NCI-H82 (cell line): ENCODE results near the gene SERPINB1.

Source experiments
- DNase-seq: peaks from one replicate; lab custom pipeline; 2025; lab: John Stamatoyannopoulos, UW

The SERPINB1 gene

DNA sequence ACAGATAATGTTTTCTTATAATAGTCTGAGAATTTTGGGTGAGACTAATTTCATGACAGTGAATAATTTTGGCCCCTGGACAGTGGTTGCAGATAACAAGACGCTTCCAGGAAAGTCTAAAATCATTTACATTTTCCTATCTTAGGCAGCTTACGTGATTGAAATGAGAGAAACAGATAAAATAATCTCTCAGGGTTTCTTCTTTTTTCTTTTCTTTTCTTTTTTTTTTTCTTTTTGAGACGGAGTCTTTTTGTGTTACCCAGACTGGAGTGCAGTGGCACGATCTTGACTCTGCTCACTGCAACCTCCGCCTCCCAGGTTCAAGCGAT is 4.2 kb upstream of the SERPINB1 start:
- DNase-seq: no peak

DNA sequence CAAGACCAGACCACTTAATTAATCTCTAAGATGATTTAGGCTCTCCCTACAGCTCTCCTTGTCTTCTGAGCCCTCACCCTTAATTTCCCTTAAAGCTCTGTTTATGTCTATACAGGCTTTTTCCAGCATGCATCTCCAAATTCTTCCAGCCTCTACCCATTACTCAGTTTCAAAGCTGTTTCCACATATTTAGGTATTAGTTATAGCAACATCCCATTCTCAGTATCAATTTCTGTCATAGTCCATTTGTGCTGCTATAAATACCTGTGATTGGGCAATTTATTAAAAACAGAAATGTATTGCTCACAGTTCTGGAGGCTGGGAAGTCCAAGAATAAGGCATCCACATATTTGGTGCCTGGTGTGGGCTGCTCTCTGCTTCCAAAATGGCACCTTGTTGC is 2.3 kb upstream of the SERPINB1 start:
- DNase-seq: no peak

DNA sequence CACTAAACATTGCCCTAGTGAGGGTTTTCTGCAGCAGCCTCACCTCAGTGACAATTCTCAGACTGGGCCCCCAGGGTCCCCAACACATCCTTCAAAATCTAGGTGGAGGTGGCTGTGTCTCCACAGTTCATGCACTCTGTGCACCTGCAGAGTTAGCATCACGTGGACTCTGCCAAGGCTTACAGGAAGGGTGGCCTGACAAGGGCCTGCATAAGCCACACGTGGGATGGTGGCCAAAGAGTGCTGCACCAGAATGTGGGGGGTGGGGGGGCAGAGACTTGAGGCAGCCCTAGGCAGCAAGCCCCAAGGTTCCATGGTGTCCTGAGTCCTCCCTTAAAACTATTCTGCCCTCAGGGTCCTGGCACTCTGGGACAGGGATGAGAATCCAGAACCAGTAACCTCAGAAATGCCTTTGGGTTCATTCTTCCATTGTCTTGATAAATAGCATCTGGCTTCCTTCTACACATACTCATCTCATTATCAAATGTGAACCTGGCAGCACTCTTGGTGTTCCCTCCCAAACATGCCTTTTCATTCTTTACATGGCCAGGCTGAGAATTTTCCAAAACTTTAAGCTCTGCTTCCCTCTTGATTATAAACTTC is 1.6 kb upstream of the SERPINB1 start:
- no peak for DNase-seq

DNA sequence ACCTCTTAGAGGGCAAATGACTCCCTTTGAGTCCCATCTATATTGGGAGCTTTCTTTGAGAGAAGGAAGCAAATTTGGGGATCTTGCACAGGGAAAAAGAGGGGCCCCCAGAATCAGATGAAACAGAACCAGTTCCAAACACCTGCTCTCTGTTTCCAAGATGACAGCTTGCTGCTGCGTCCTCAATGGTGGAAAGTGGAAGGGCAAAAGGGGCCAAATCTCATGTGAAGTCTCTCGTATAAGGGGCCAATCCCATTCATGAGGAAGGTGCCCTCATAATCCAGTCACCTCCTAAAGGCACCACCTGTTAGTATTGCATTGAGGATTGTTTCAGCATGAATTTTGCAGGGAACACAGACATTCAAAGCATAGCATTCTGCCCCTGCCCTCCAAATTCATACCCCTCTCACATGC is 483 bp upstream of the SERPINB1 start:
- no peak for DNase-seq

DNA sequence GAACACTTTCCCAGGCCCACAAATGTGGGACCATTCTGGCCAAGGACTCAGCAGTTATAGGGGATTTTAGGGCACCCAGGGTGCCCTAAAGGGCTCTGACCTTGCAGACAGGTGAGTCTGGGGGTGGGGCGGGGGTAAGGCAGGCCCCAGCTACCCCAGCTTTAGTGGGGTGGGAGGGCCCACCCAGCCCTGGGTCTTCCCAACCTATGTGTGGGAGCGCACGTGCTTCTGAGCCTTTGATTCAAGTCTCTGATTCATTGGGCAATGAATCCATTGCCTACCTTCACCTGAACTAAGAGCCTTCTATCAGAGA is 958 bp downstream of the SERPINB1 start:
- DNase-seq: no peak

DNA sequence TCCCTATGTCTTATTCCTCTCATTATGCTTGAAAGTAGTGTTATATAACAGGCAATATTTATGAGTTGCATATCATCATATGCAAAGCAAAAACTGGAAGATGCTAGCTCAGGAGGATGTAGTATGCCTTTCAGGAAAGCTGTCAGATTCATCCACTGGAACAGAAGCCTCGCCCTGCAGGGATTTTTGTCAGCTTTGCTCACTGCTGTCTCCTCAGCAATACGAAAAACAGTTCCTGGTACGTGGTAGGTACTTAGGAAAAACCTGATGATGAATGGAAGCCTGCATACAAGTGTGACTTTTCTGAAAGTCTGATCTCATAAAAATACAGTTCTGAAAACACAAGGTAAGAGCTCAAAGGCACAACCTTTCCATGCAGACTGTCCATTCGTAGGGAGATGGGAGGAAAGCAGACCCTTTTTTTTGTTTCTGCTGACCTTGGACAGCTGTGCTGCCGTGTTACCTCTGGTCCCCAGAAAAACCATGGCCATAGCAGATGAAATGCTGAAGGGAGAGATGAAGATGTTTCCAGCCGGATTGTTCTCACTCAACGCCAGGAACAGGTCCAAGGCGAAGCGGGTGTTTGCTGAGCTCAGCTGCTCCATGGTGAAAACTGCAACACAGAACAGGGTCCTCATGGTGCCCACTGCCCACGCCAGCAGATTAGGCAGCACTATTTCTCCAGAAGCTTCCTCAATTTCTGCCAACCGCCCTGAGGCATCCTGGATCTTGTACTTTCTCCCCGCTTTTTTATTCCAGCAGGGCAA is 1.5 kb downstream of the SERPINB1 start:
- DNase-seq: no peak

DNA sequence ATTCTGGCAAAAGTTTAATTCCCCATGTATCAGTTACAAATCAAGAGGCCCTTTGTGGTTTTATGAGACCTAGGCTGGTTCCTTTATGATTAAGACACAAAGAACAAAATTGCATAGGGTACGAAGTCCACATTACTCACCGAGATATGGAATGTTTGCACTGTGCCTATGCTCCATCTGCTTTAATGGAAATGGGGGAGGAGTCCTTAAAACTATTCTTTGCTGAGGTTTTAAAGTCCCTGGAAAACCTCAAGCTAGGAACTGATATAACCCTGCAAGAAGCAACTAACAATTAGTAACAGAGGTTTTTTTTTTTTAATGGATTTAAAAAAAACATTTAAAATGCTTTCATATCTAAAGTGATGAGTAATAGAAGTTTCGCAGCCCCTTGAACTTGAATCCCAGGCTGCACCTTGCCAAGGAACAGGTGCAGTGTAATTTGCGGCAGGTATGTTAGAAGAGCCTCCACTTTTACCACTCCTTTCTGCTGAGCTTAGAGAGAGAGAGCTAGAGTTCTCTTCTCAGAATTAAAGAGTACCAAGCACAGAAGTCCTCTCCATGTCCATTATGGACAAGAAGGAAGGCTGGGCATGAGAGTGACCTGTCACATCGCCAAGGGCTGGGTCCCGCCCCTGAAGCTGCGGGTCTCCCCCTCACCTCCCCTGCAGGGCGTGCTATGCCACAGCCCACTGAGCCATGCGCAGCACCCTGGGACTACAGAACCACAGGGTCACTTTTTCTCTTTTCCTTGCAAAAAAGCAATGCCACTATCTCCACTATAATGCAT is 2.3 kb downstream of the SERPINB1 start:
- DNase-seq: no peak

DNA sequence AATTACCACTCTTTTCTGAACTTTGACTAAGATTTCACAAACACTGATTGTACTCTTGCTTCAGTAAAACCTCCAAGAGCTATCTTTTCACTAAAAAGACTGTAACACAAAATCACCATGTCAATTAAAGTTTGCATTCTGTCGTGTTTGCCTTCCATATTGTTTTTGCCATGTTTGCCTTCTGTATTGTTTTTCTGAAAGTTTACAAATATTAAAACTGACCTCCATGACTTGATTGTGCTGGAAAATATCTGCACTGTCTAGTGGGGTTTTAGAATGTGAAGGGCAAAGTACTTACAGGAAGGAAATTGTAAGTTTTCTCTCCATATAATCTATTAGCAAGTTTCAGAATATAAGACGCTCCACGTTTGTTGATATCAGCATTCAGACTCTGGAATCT is 3.4 kb downstream of the SERPINB1 start:
- no peak for DNase-seq

DNA sequence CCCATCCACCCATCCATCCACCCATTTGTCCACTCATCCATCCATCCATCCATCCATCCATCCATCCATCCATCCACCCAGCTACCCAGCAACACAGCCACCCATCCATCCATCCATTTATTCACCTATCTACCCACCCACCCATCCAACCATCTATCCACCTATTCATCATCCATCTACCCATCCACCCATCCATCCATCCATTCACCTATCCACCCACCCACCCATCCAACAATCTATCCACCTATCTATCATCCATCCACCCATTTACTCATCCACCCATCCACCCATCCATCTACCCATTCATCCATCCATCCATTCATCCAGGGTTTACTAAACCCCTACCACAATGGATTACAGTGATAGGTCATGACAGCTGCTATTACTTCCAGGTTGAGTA is 7.4 kb downstream of the SERPINB1 start:
- no peak for DNase-seq

DNA sequence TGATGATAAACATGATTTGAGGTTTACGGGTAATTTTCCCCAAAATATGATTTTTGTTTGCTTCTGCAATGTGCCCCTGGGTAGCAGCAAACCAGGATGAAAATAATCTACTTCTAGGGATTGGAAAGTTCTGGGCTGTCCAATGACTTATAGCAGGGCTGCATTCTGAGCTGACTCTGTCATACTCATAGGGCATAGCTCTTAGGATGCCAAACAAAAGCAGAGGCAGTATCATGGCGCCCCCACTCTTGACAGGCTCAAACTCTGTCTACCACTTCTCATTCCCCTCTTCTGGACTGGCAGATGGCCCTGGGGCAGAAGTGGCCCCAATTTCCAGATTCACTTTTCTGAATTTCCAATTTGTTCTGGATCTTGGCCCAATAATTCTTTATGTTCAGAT is 10.3 kb downstream of the SERPINB1 start:
- no peak for DNase-seq

DNA sequence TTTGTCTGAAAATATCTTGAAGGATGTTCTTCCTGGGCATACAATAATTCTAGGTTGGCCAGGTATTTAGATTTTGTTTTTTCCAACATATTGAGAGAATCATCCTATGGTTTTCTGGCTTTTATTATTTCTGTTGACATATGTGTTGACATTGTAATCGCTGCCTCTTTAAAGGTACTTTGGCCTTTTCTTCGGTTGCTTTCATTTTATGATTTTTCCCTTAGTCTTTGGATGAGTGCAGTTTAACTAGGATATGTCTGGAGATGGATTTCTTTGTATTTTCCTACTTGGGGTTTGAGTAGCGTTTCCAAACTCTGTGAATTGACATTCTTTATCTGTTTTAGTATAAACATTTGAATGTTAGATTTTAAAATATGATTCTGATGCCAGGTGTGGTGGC is 11.5 kb downstream of the SERPINB1 start:
- DNase-seq: no peak

DNA sequence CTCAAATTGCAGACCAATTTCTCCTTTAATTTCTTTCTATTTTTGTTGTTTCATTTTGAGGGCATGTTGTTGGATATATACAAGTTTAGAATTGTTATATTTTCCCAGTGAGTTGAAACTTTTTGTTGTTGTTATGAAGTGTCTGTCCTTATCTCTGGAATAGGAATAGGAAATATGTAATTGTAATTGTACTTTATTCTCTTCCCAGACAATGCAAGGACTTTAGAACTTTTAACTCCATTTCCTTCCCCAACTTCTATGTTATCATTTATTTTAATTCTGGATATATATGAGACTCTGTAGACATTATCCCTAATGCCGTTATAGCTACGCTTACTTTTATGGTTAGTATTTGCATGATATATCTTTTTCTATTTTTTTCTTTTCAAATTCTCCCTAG is 12.4 kb downstream of the SERPINB1 start:
- DNase-seq: no peak

DNA sequence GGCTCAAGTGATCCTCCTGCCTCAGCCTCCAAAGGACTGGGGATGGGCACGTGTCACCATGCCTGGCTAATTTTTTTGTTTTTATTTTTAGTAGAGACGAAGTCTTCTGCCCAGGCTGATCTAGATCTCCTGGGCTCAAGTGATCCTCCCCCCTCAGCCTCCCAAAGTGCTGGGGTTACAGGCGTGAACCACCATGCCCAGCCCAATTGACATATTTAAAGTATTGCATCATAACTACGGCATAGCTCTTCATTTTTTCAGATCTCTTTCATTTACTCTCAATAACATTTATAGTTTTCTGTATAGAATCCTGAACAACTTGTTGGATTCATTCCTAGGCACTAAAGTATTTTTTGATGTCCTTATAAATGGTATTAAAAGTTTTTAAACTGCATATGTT is 13.0 kb downstream of the SERPINB1 start:
- no peak for DNase-seq

DNA sequence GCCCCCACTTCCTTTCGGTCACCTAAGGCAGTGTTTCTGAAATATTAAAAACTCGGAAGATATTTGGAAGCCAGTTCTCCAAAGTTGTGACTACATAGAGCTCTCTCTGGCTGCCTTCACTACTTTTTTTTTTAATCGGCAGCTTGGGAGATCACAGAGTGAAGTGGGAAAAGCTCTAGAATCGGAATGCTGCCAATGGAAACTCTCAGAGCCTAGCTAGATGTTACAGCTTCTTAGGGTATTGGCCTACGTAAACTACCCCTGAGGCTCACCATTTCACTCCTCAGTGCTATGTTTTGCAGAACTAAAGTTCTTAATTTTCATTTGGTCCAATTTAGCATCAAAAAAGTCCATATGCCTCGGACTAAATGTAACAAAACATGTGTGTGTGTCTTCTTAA is 14.5 kb downstream of the SERPINB1 start:
- DNase-seq: no peak

DNA sequence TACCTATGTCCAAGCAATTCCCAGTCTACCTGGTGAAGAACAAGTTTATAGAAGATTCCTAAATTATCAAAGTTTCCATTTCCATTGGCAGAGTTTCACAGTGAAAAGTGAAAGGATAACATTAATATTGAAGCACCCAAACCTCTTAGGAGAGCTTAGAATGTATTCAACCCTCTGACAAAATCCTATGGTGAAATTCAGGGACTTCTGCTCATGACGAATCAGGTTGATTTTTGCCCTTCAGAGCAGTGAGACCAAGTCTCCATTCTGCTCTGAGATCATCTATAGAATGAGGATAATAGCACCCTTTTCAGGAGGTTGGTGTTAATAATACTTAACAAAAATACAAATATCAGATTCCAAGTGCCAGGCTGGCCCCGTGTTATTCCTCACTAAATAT is 15.5 kb downstream of the SERPINB1 start:
- no peak for DNase-seq

DNA sequence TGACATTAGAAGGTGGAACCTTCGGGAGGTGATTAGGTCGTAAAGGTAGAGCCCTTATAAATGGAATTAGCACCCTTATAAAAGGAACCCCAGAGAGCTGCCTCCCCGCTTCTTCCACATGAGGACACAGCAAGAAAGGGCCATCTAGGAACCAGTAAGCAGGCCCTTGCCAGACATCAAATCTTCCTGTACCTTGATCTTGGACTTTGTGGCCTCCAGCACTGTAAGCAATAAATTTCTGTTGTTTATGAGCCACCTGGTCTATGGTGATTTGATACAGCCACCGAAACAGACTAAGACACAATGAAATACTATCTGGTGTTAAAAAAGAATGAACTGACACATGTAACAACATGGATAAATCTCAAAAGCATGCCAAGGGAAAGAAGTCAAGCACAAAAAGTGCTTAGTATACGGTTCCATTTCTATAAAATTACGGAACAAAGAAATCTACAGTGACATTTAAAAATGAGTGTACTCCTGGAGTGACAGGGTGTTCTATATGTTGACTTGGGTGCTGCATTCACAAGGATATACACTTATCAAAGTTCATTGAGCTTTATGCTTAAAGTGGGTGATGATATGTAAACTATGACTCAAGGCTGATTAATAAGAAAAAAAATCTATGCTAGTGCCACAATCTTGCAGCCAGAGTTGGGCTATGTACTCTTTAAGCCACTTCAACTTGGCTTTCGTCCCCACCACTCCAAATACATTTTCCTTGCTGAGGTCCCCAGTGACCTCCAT is 18.4 kb downstream of the SERPINB1 start:
- DNase-seq: no peak

DNA sequence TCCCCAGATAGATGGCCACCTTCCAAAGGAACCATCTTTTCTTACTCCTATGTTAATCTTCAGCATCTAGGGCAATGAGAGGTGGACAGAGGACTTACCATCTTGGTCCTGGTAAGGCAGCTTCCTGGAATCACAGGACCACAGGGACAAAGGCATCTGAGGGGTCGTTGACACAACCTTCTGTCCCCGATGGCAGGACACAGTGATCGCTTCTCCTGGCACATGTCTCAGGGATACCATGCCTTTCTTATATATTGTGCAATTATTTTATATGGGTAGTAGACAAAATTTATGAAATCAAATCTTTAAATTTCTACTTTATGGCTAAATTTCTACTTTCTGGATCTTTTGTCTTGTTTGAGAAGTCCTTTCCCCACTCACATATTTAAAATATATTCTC is 20.1 kb downstream of the SERPINB1 start:
- no peak for DNase-seq

DNA sequence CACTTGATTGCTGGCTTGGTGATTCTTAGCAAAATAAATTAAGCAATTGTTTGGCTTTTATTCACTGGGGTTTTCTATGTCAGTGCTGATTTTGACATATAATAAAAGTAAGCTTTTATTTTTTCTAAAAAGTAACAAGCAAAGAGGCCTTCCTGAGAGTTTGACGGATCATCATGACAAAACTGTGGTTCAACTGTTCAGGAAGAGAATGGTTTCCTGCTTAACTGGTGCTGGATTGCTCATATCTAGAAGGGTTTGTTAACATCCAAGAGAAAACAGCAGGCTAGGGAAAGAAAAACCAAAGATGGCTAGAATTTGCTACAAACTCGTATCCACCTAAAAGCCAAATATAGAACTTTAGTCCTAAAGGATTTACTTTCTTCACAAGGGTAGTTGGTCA is 21.2 kb downstream of the SERPINB1 start:
- no peak for DNase-seq

DNA sequence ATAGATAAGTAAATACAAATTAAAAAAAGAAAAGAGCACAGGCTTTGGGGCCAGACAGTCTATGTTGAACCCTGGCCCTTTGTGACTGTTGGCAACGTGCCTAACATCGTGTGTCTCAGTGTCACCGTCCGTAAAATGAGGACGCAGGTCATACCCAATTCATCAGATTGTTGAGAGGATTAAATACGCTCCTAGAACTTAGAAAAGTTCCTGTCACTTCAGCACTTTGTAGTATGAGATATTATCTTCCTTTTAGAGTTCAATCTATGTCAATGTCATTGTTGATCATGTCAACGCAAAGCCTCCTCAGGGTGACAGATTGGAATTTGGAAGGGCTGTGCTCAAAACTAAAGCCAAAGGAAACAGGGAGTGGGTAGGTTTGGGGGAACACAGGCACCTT is 21.7 kb downstream of the SERPINB1 start:
- DNase-seq: no peak

DNA sequence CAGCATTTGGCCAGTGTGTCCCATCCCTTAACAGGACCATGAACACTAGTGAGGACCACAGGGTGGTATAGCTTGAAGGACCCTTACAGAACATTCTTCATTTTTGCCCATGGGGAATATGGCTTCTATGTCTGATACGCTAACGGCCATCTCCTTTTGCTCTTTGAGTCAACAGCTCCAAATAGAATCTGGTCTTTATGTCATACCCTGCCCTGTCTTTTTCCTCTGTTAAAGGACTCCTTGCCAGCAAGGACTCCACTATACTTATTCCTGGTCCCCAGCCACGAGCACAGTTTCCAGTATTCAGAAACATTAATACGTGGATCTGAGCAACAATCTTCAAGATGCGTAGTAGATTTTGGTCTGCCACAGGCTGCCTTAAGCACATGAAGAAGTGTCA is 22.5 kb downstream of the SERPINB1 start:
- no peak for DNase-seq

DNA sequence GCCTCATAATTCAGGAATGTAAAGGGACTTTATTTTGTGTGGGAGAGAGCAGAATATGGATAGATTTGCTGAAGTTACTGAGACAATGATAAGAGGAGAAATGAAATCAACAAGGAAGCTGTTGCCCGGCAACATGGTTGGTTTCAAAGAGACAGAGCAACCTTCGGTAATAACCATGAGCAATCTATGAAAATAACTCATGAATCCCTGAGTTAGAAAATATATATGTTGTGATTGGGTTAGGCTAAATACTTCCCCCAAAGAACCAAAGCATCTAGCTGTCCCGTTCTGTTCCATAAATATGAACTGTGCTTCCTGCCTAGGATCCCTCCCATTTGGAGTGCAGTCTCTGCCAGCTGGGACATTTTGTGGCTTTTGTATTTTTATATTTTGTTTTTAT is 23.1 kb downstream of the SERPINB1 start:
- DNase-seq: no peak

DNA sequence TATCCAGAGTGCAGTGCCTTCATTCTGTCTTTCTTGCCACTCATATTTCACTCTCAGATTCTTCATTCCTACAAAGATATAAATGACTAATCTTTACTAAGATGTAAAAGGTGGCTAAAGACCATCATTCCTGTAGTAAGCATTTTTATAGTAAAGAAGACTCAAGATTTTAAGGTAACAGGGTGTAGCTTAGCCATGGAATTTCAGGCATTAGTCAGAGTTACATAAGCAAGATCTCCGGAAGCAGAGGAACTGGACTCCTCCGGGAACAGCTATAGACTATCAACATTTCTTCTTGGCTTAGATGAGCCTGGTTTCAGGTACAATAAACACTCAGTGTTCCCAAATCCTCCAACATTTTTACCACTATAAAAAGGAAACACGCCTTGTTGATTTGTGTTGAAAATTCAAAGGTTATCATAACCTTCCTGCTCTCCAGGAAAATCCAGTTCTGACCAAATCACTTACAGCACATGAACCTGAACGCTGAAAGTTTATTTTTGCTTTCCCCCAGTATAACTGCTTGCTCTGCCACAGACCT is 23.7 kb downstream of the SERPINB1 start:
- DNase-seq: no peak

DNA sequence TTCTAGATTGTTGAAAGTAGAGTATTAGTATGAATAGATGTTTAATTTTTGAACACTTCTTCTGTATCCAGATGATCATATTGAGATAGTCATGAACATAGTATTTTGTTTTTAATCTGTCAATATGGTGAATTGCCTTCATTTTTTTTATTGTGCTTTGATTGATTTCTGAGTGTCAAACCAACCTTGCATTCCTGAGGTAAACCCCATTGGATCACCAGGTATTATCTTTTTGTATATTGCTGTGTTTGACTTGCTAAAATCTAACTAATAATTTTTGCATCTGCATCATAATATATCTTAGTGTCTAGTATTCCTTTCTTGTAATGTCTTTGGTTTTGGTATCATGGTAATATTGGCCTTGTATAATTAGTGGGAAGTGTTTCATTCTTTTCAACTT is 25.5 kb downstream of the SERPINB1 start:
- DNase-seq: no peak
